IPS-15b (cell line): ENCODE results near the gene PISD.
A peak's percentile ranks its signal among the peaks of the same experiment; 100 is the strongest.

ENCODE experiments used
- H3K27me3 ChIP-seq: one replicate; pipeline ENCODE4 v1.6.1; 2013; ENCODE audit warnings: low read length; ENCODE audit not compliant: control insufficient read depth, insufficient read depth
- H3K36me3 ChIP-seq: one replicate; pipeline ENCODE4 v1.6.1; 2013; ENCODE audit warnings: low read length; ENCODE audit not compliant: control insufficient read depth, insufficient read depth
- H3K4me1 ChIP-seq: one replicate; pipeline ENCODE4 v1.6.1; 2013; ENCODE audit warnings: mild to moderate bottlenecking, low read length; ENCODE audit not compliant: control insufficient read depth, insufficient read depth
- H3K4me3 ChIP-seq: one replicate; pipeline ENCODE4 v1.5.1; 2013; ENCODE audit warnings: low read depth, low read length
- H3K9ac ChIP-seq: one replicate; pipeline ENCODE4 v1.6.1; 2013; ENCODE audit warnings: low read depth, mild to moderate bottlenecking, low read length
- H3K9me3 ChIP-seq: one replicate; pipeline ENCODE4 v1.6.1; 2013; ENCODE audit warnings: mild to moderate bottlenecking, low read length; ENCODE audit not compliant: control insufficient read depth, insufficient read depth

PISD gene

GRCh38 chr22:31630331-31631329, 31.4 kb downstream of the PISD start:
- peak overlapping the region; percentile 72 for H3K4me3 ChIP-seq
- peaks cover 7% of the 10 kb centered on the region for H3K36me3 ChIP-seq
- peaks cover 15% of the 10 kb centered on the region for H3K4me1 ChIP-seq
- H3K27me3 ChIP-seq: no peaks in the 10 kb centered on the region
- no peaks in the 10 kb centered on the region for H3K9me3 ChIP-seq
- peak overlapping the region; percentile 65 for H3K9ac ChIP-seq

DNA sequence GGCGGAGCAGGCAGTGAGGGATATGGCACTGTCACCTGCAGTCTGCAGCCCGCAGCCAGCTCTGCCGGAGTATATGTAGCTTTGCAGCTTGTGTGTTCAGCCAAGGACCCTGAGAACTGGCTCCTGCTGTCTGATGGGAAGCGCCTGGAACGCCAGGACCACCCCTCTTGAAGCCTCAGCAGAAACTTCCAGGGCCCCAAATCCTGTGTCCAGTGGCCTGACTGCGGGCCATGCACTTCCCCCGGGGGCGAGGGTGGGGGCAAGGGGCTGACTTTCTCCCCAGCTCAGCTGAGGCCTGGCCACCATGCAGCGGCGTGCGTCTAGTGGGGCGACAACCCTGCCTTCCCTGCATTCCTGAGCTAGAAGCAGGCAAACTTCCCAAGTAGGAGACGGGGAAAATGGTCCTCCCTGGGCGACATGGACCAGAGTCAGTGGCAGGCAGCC, 32.3 kb downstream of the PISD start:
- peaks cover 20% of the 10 kb centered on the region for H3K4me1 ChIP-seq
- H3K36me3 ChIP-seq: peaks cover 7% of the 10 kb centered on the region
- no peaks in the 10 kb centered on the region for H3K9me3 ChIP-seq
- H3K27me3 ChIP-seq: no peaks in the 10 kb centered on the region
- peak overlapping the region; percentile 72 for H3K4me3 ChIP-seq
- peak overlapping the region; percentile 65 for H3K9ac ChIP-seq

DNA sequence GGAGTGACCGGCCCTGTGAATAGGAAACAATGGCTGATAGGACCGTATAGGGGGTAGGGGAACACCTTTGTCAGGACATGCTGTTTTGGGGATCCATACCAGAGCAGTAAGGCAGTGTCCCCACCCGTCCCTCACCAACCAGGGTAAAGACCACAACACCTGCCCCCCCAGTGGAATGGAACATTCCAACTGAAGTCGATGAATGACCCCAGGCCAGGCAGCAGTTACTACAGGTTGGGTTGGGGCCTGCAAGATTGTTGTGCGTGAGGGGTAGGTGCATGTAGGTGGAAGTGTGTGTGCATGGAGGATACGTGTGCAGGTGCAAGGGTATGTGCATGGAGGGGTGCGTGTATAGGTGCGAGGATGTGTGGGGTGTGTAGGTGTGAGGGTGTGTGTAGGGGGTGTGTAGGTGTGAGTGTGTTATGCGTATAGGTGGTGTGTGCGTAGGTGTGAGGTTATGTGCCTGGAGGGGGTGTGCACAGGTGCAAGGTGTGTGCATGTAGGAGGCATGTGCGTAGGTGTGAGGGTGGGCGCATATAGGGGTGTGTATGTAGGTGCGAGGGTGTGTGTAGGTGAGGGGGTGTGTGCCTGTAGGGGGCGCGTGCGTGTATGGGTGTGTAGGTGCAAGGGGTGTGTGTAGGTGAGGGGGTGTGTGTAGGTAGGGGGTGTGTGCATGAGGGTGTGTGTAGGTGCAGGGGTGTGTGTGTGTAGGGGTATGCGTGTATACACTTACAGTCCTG, 32.9 kb downstream of the PISD start:
- Histone ChIP-seq H3K36me3 (peaks cover 11% of the 10 kb centered on the region), H3K4me3 (peak overlapping the region; percentile 72), H3K9ac (no peak overlapping the region), H3K9me3 (no peaks in the 10 kb centered on the region), H3K4me1 (peaks cover 21% of the 10 kb centered on the region), H3K27me3 (no peaks in the 10 kb centered on the region)

DNA sequence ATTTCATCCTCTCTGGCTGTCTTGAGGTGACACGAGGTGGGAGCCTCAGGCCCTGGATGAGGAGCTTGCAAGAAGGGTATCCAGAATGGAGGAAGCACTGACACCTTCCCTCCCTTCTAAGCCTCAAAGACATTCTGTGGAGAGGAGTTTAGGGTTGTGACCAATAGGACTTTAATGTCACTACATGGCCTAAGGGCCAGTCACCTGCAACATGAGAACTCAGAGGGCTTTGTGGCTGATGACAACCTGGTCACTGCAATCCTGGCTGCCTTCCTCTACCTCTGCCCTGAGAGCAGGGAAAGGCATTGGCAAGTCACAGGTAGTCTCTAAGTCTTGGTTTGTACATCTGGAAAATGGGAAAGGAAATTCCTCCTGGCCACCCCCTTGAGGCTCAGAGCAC, 33.7 kb downstream of the PISD start:
- no peak overlapping the region for H3K9ac ChIP-seq
- no peaks in the 10 kb centered on the region for H3K27me3 ChIP-seq
- no peaks in the 10 kb centered on the region for H3K9me3 ChIP-seq
- peaks cover 21% of the 10 kb centered on the region for H3K4me1 ChIP-seq
- peaks cover 11% of the 10 kb centered on the region for H3K36me3 ChIP-seq
- no peak overlapping the region for H3K4me3 ChIP-seq

DNA sequence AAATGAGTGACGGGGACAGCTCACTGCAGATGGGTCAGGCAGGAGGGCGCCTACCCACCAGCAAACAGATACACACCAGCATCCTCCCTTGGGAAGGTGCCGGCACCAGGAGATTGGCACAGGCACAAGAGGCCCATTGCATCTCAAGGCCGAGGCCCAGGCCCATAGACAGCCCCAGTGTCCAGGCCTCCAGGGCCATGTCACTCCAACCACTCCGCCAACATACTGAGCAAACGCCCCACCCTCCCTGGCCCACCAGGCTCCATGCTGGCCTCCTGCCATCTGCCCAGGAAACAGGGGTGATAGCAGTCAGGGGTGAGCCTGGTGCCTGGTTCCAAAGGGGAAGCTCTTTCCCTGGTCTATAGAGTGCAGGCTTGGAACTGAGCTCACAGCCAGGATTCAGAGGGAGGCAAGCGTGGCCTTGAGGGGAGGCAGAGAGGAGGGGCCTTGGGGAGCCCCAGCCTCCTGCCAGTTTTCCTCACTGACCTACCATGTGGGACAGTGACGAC, 34.7 kb downstream of the PISD start:
- no peak overlapping the region for H3K4me3 ChIP-seq
- H3K27me3 ChIP-seq: no peaks in the 10 kb centered on the region
- no peaks in the 10 kb centered on the region for H3K9me3 ChIP-seq
- H3K4me1 ChIP-seq: peaks cover 21% of the 10 kb centered on the region
- peaks cover 11% of the 10 kb centered on the region for H3K36me3 ChIP-seq
- no peak overlapping the region for H3K9ac ChIP-seq

DNA sequence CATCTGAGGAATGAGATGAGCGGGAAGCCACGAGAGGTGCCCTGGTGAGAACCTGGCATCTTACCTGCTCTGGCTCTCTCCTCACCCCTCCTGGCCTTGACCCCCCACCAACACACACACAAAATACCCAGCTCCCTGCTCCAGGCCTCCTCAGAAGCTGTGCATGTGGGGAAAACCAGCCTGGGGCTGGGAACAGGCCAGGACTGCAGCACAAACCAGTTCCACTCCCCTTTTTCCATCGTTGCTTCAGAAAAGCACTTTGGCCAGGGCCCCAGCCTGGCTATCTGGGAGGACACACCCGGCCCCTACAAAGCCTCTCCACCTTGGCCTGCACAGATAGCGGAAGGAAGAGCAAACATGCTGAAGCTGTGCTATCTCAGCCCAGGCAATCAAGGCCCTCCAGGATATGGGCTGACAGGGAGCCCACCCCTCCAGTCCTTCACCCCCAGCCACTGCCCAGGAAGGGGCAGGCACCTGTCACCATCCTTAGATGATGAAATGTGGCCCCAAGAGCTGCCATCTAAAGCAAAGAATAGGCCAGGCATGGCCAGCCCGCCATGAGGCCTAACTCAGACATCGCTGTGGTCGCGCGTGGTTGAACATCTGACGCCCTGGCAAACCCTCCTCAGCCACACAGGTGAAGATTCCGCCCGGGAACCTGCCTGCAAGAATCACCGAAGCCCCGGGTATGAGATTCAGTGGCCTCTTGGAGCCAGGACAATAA, 35.4 kb downstream of the PISD start:
- H3K36me3 ChIP-seq: peaks cover 11% of the 10 kb centered on the region
- H3K9ac ChIP-seq: peak overlapping the region; percentile 37
- H3K4me3 ChIP-seq: no peak overlapping the region
- no peaks in the 10 kb centered on the region for H3K9me3 ChIP-seq
- peaks cover 21% of the 10 kb centered on the region for H3K4me1 ChIP-seq
- no peaks in the 10 kb centered on the region for H3K27me3 ChIP-seq

DNA sequence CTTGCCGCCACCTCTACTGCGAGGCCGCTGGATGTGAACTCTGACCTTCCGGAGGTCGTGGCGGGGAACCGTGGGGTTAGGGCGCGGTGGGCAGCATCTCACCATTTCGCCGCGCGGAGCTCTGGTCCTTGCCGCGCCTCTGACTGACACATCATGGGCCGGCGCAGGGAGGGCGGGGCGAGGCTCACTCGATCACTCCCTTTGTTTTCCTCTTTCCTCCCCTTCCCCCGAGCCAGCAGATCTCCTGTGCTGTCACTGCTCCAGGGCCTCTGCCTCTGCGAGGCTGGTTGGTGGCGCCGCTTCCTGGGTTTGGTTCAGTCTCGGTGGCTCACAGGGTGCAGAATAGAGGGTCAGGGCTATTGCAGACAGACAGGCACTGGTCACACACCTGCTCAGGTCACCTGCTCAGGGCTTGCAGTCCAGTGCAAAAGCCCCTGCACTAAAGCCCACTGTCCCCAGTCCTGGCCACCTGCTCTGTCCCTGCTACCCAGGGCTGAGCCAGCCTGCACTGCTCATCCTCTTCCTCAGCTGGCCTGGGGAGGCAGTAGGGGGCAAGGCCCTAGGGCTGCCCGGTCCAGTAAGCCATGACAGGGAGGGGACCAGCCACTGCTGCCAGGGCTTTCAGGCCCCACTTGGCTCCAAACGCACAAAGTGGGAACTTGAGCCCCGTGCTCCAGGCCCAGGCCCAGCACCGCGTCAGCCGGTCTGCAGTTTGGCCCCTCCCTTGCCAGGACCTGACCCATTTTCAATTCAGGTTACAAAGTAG, 36.2 kb downstream of the PISD start:
- Histone ChIP-seq H3K4me1 (peaks cover 15% of the 10 kb centered on the region), H3K9me3 (no peaks in the 10 kb centered on the region), H3K36me3 (peaks cover 15% of the 10 kb centered on the region), H3K9ac (peak overlapping the region; percentile 37), H3K4me3 (peak overlapping the region; percentile 41), H3K27me3 (no peaks in the 10 kb centered on the region)

- Histone ChIP-seq H3K9me3 (no peaks in the 10 kb centered on the region), H3K27me3 (no peaks in the 10 kb centered on the region), H3K36me3 (peaks cover 21% of the 10 kb centered on the region), H3K4me1 (peaks cover 15% of the 10 kb centered on the region), H3K4me3 (peak overlapping the region; percentile 41), H3K9ac (no peak overlapping the region)
Measured at GRCh38 chr22:31625257-31625640, 36.8 kb downstream of the PISD start.

GRCh38 chr22:31623592-31624304, 38.3 kb downstream of the PISD start:
- no peaks in the 10 kb centered on the region for H3K27me3 ChIP-seq
- peak overlapping the region; percentile 65 for H3K9ac ChIP-seq
- H3K4me3 ChIP-seq: no peak overlapping the region
- no peaks in the 10 kb centered on the region for H3K9me3 ChIP-seq
- peaks cover 15% of the 10 kb centered on the region for H3K4me1 ChIP-seq
- H3K36me3 ChIP-seq: peaks cover 23% of the 10 kb centered on the region

- Histone ChIP-seq H3K9ac (no peak overlapping the region), H3K36me3 (peaks cover 23% of the 10 kb centered on the region), H3K9me3 (no peaks in the 10 kb centered on the region), H3K27me3 (no peaks in the 10 kb centered on the region), H3K4me1 (peaks cover 15% of the 10 kb centered on the region), H3K4me3 (no peak overlapping the region)
Measured at GRCh38 chr22:31622980-31623379, 39.0 kb downstream of the PISD start.
